Measurements from ENCODE around the gene TEKTIP1. TPM values are rescaled to one million over a fixed set of nuclear protein-coding genes. Genes with fewer than 3 reads are reported as not detected.

TEKTIP1 gene
- total and polyA plus RNA-seq, 10 of the 15 experiments (the other 5 are each of a cell fraction or from before 2014, with no cell fraction given): 0.18 to 2.6 (median 0.60) TPM; not detected in 5

- no peak for TF ChIP-seq CUX1 (IDR thresholded peaks at IDR 0.05; ENCODE audit: insufficient replicate concordance, low read depth, low read length)
Observed at GRCh38 chr19:3586127-3586626, 47.2 kb downstream of the TEKTIP1 start (continued).

- POLR2A ChIA-PET: interaction anchor here (0.6 kb wide), 1 partner anchor 17 kb away, joined by 6 read pairs; no protein-coding TSS in a partner anchor
- Histone ChIP-seq H3K27me3 (replicated peaks in 1 of 2; ENCODE audit: control insufficient read depth in 2 of 2, insufficient read depth in 2 of 2, low read length in 1 of 2) (peaks cover 0 to 2% of the 10 kb centered on the region in 2 experiments; a peak in 1 of 4 replicates), H4K20me1 (ENCODE audit: control insufficient read depth, insufficient read depth) (no peaks in the 10 kb centered on the region), H3K9ac (ENCODE audit: control insufficient read depth, insufficient read depth, low read length) (no peak overlapping the region), H3K4me3 (no peak overlapping the region), H2AFZ (ENCODE audit: control insufficient read depth, low read depth, low read length) (no peak overlapping the region), H3K36me3 (ENCODE audit: control insufficient read depth in 2 of 2, insufficient read depth in 2 of 2, low read length in 1 of 2) (no peaks in the 10 kb centered on the region), H3K27ac (ENCODE audit: control insufficient read depth, insufficient read depth) (no peak overlapping the region), H3K9me3 (replicated peaks; ENCODE audit: control insufficient read depth, insufficient read depth, low read length) (peaks cover 2% of the 10 kb centered on the region; the same call in 1 of the 3 replicates), H3K4me2 (ENCODE audit: control insufficient read depth, insufficient read depth) (no peak overlapping the region), H3K4me1 (ENCODE audit: control insufficient read depth, insufficient read depth, low read length) (no peaks in the 10 kb centered on the region), H3K79me2 (ENCODE audit: control insufficient read depth, insufficient read depth, low read length) (no peaks in the 10 kb centered on the region)
- no peak for ATAC-seq
- SMC1A ChIA-PET (ENCODE audit: uncharacterized antibody, unreplicated experiment): interaction anchor here (0.7 kb wide), 1 partner anchor 31 kb away, joined by 3 read pairs; no protein-coding TSS in a partner anchor
- WGBS (ENCODE audit: insufficient coverage, insufficient replicate concordance, low lambda C conversion rate, missing lambda C conversion rate): 74% methylated on average over 26 of the region's 31 CpGs
- intact Hi-C loops (cut with micrococcal nuclease; ENCODE audit: unreplicated experiment) (no loop called here), in situ Hi-C loops (cut with MboI) (no loop called here)
- FAIRE-seq: no peak
- RAD21 ChIA-PET (ENCODE audit: unreplicated experiment): no interaction called here
- no peak for DNase-seq (ENCODE audit: low read depth, low spot score)
- CTCF ChIA-PET: interaction anchor here (1.8 to 1.9 kb wide), 2 partner anchors 18 to 23 kb away, joined by 4 read pairs; no protein-coding TSS in a partner anchor
- BruUV-seq (replicated peaks): no TSS peak
- TF ChIP-seq SMC3 (IDR thresholded peaks at IDR 0.05; ENCODE audit: borderline replicate concordance, low read length) (no peak), FOS (IDR thresholded peaks at IDR 0.05; ENCODE audit: borderline replicate concordance, extremely low read depth, insufficient read length) (no peak), CHD1 (IDR thresholded peaks at IDR 0.05; ENCODE audit: low read depth, low read length) (no peak), PAX8 (IDR thresholded peaks at IDR 0.05) (no peak), EED (IDR thresholded peaks at IDR 0.05; ENCODE audit: low read depth) (no peak), E2F8 (IDR thresholded peaks at IDR 0.05; ENCODE audit: low read depth, partially characterized antibody) (no peak), POLR2AphosphoS5 (IDR thresholded peaks at IDR 0.05; ENCODE audit: low read length) (no peak), TCF3 (IDR thresholded peaks at IDR 0.05; ENCODE audit: borderline replicate concordance, insufficient read depth, low read depth, low read length) (no peak), BCL3 (IDR thresholded peaks at IDR 0.05; ENCODE audit: borderline replicate concordance, insufficient read depth, low read depth, low read length, poor library complexity, severe bottlenecking) (no peak)
Observed at GRCh38 chr19:3586707-3587346, 47.9 kb downstream of the TEKTIP1 start.
